Transverse colon (tissue), 4 donors: ENCODE results near the gene RGS6. TPM values are rescaled to one million over a fixed set of nuclear protein-coding genes. Genes with fewer than 3 reads are reported as not detected.

Experiments used
- DNase-seq: peaks from one replicate; pipeline ENCODE4 v3.0.0-alpha.2; 2019
- H3K27ac ChIP-seq, 4 donors: fragments of 200-600 bp; sonication (generic); 2 replicates each; pipeline ENCODE4 v1.5.1; 2016 to 2018; ENCODE audit warnings: inconsistent platforms in 4 of 4
- H3K27me3 ChIP-seq: fragments of 200-600 bp; sonication (generic); 2 replicates; pipeline ENCODE4 v1.5.1; 2017; ENCODE audit warnings: inconsistent platforms
- H3K36me3 ChIP-seq, 4 donors: fragments of 200-600 bp; sonication (generic); 2 replicates each; pipeline ENCODE4 v1.5.1; 2017 to 2019; ENCODE audit warnings: inconsistent platforms in 4 of 4
- H3K4me1 ChIP-seq, 4 donors: fragments of 200-600 bp; sonication (generic); 2 replicates each; pipeline ENCODE4 v1.5.1; 2017 to 2020; ENCODE audit warnings: inconsistent platforms in 4 of 4
- H3K4me3 ChIP-seq, 4 donors: fragments of 200-600 bp; sonication (generic); 1 replicate in 1 of 4; 2 replicates in 3 of 4; pipeline versions ENCODE4 v1.5.1 to v1.6.1; 2017 to 2019; ENCODE audit warnings: inconsistent platforms in 4 of 4
- H3K9me3 ChIP-seq, 2 donors: fragments of 200-600 bp; sonication (generic); 2 replicates each; pipeline ENCODE4 v1.5.1; 2017 to 2019; ENCODE audit warnings: inconsistent platforms in 2 of 2
- EP300 ChIP-seq: sonication (generic); formaldehyde crosslinking; IDR thresholded peaks from one replicate; pipeline ENCODE4 v1.6.1; 2017; ENCODE audit warnings: antibody characterized with exemption, low read depth
- POLR2A ChIP-seq: fragments of 450-650 bp; IDR thresholded peaks from one replicate; pipeline ENCODE4 v1.6.1; 2016; ENCODE audit warnings: antibody characterized with exemption, mild to moderate bottlenecking, moderate library complexity
- POLR2AphosphoS5 ChIP-seq, 3 donors: sonication (generic); formaldehyde crosslinking; IDR thresholded peaks; one replicate each; pipeline ENCODE4 v1.6.1; 2016; ENCODE audit warnings: antibody characterized with exemption in 3 of 3
- WGBS, 2 donors: methylation state at CpG; one replicate each; pipeline ENCODE4 v1.1.5; 2018; ENCODE audit warnings: low coverage in 1 of 2; 5-methylcytosine and 5-hydroxymethylcytosine counted together
- in situ Hi-C, 4 donors: fragments of 200-750 bp; cut with MboI; loops; one replicate each; pipeline versions ENCODE4 v1.15.0 to v1.15.1; 2017; ENCODE audit warnings: low sequenced_read_pairs in 3 of 4, low pct_ligation_motif_present in 1 of 4, low pct_unique_long_range_greater_than_20kb in 1 of 4
- intact Hi-C: fragments of 100-400 bp; cut with DNase I; formaldehyde crosslinking; loops from one replicate; pipeline ENCODE4 v1.15.1; 2023; ENCODE audit warnings: low total_unique reads
- total RNA-seq, 4 donors: library from RNA; depleted of rRNA; stranded (reverse); fragments of >200 nt; gene quantifications; one replicate each; pipeline ENCODE4 v1.1.0, GENCODE V29; 2016
- TF ChIP-seq, protein P1 (sequence below), 5 experiments: fragments of 200-600 bp in 3 of 5; fragments of 450-650 bp in 2 of 5; sonication (generic) in 3 of 5; IDR thresholded peaks; 1 replicate in 2 of 5; 2 replicates in 3 of 5; pipeline ENCODE4 v1.5.1; 2016 to 2017; ENCODE audit warnings: antibody characterized with exemption in 5 of 5, inconsistent platforms in 3 of 5, mild to moderate bottlenecking in 2 of 5, moderate library complexity in 1 of 5

The RGS6 gene
- total RNA-seq, 4 donors from 2014 or later, result 0.41 to 0.48 TPM; not detected in 2

DNA sequence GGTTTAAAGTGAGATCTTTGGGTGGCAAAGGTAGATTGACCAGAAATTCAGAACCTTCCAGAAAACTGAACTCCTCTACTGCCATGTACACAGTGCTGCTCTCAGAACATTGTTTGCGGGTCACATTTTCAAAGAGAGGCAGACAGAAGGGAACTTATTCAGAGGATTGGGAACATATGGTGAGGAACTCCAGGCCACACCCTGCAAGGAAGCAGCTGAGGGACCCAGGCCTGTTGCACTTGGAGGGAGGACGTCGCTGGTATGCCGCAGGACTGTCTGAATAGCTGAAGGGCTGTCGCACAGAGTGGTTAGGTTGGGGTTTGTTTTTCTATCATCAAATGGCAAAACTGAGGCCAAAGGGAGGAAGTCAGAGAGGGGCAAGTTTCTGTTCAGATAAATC, 520.5 kb downstream of the RGS6 start:
- intact Hi-C loops, result no loop called here
- 94 to 98% methylated on average over 5 of the region's 5 CpGs for WGBS, 2 donors
- Histone ChIP-seq H3K27ac (no peak overlapping the region), H3K4me1 (peaks cover 0 to 17% (median 6%) of the 10 kb centered on the region in 4 donors), H3K4me3 (no peak overlapping the region), H3K9me3 (no peaks in the 10 kb centered on the region), H3K27me3 (no peaks in the 10 kb centered on the region), H3K36me3 (no peaks in the 10 kb centered on the region)
- TF ChIP-seq, protein P1, sequence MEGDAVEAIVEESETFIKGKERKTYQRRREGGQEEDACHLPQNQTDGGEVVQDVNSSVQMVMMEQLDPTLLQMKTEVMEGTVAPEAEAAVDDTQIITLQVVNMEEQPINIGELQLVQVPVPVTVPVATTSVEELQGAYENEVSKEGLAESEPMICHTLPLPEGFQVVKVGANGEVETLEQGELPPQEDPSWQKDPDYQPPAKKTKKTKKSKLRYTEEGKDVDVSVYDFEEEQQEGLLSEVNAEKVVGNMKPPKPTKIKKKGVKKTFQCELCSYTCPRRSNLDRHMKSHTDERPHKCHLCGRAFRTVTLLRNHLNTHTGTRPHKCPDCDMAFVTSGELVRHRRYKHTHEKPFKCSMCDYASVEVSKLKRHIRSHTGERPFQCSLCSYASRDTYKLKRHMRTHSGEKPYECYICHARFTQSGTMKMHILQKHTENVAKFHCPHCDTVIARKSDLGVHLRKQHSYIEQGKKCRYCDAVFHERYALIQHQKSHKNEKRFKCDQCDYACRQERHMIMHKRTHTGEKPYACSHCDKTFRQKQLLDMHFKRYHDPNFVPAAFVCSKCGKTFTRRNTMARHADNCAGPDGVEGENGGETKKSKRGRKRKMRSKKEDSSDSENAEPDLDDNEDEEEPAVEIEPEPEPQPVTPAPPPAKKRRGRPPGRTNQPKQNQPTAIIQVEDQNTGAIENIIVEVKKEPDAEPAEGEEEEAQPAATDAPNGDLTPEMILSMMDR (IDR thresholded peaks at IDR 0.05), result no peak
- no peak for TF ChIP-seq POLR2A
- TF ChIP-seq EP300, result no peak
- no peak for TF ChIP-seq POLR2AphosphoS5 (IDR thresholded peaks at IDR 0.05)
- no peak for DNase-seq
- in situ Hi-C loops, result no loop called here

DNA sequence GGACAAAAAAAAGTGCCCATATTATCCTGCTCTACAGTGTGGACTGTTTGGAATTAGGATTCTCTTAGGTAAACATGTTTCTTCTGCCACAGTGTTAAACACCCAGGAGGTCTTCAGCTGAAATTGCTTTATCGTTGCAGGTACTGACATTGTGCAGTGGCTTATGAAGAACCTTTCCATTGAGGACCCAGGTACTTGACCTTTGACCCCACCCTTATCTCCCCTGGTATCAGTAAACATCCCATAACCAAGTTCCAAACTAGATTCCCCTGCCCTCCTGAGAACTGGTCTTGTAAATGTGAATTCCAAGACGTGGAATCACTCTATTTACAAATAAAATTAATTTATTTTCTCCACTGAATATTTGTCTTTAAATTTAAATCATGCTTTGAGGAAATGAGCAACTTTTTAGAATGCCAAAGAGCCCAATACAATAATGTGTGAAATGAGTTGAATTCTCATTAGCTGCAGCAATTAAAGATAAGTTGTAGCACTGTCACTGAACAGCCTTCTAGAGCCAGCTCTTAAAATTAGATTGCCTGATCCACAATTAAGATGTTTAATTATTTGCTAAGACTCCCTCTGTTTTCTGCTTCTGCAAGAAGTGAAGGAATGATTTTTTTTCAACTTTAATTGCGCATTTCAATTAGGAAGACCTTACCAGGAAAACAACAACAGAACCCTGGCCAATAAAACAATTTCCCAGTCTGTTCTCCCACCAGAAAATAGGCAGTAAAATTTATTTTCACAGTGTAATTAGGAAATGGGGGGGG, 522.3 kb downstream of the RGS6 start:
- no peak for DNase-seq
- Histone ChIP-seq H3K36me3 (no peaks in the 10 kb centered on the region), H3K27ac (no peak overlapping the region), H3K27me3 (no peaks in the 10 kb centered on the region), H3K4me1 (peaks cover 0 to 17% (median 6%) of the 10 kb centered on the region in 4 donors), H3K4me3 (no peak overlapping the region), H3K9me3 (no peaks in the 10 kb centered on the region)
- WGBS, 2 donors, result 58 to 67% methylated on average over 2 to 3 of the region's 3 CpGs
- TF ChIP-seq, protein P1 (IDR thresholded peaks at IDR 0.05), result no peak
- TF ChIP-seq EP300 (no peak), POLR2AphosphoS5 (IDR thresholded peaks at IDR 0.05) (no peak), POLR2A (no peak)
- intact Hi-C loops, result no loop called here
- in situ Hi-C loops, result no loop called here

DNA sequence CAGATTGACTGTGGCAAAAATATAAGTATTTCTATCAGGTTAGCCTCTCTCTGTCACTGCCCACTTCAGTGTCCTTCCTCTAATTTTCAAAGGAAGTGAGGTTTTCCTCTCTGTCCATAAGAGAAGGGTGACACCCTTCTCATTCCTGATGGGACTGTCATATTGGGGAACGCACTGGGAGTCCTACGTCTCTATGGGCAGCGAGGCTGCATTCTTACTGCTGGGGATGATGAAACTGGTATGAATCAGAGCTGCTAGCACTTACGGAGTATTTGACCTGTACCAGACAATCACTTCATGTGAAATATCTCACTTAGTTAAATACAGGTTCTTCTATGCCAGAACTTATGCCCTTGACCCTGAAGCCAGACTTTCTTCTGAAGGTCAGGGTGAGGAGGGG, 525.4 kb downstream of the RGS6 start:
- Histone ChIP-seq H3K27me3 (no peaks in the 10 kb centered on the region), H3K36me3 (no peaks in the 10 kb centered on the region), H3K4me1 (no peaks in the 10 kb centered on the region), H3K27ac (no peak overlapping the region), H3K9me3 (no peaks in the 10 kb centered on the region), H3K4me3 (no peak overlapping the region)
- 75 to 87% methylated on average over 2 to 4 of the region's 4 CpGs for whole genome bisulfite sequencing, 2 donors
- in situ Hi-C loops, result no loop called here
- no peak for TF ChIP-seq POLR2A
- no peak for TF ChIP-seq POLR2AphosphoS5 (IDR thresholded peaks at IDR 0.05)
- TF ChIP-seq, protein P1 (IDR thresholded peaks at IDR 0.05), result no peak
- no peak for TF ChIP-seq EP300
- no peak for DNase-seq
- intact Hi-C loops, result no loop called here

DNA sequence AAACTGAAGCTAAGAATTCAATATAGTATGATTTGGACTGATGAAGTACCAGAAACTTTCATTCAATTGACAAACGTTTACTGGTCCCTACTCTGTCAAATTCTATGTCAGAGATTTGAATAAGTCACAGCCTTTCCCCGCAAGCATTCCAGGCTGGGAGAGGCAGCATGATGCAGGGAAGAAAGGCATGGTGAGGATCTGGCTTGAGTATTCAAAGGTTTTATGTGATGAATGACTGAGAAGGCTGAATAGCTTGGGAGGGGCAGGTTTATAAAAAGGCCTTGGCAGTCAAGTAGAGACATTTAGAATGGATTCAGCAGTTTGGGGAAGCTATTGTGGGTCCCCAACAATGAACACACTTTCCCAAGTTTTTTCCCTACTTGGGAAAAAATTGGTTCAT, 529.8 kb downstream of the RGS6 start:
- Histone ChIP-seq H3K36me3 (no peaks in the 10 kb centered on the region), H3K4me3 (no peak overlapping the region), H3K9me3 (peaks cover 0 to 4% of the 10 kb centered on the region in 2 donors), H3K4me1 (no peaks in the 10 kb centered on the region), H3K27ac (no peak overlapping the region), H3K27me3 (no peaks in the 10 kb centered on the region)
- 69 to 83% methylated on average over 2 of the region's 2 CpGs for WGBS, 2 donors
- in situ Hi-C loops (no loop called here), intact Hi-C loops (no loop called here)
- no peak for TF ChIP-seq POLR2AphosphoS5 (IDR thresholded peaks at IDR 0.05)
- TF ChIP-seq EP300, result no peak
- TF ChIP-seq, protein P1 (IDR thresholded peaks at IDR 0.05), result no peak
- no peak for TF ChIP-seq POLR2A
- DNase-seq, result no peak
